SK-N-SH treated with all-trans-retinoic acid at 6 μM for 48 hours (cell line): ENCODE measurements around the gene DDX60.

Experiments
- ARNTL ChIP-seq: fragments of 450-650 bp; formaldehyde crosslinking; IDR thresholded peaks from 2 replicates; pipeline ENCODE4 v1.5.0; 2020; ENCODE audit warnings: low read depth, mild to moderate bottlenecking, moderate library complexity, borderline replicate concordance
- BACH2 ChIP-seq: fragments of 250-450 bp; sonication (Bioruptor Pico); IDR thresholded peaks from 2 replicates; pipeline ENCODE4 v1.9.0; 2021; ENCODE audit warnings: mild to moderate bottlenecking, borderline replicate concordance
- ISL1 ChIP-seq: fragments of 250-450 bp; sonication (Bioruptor Pico); IDR thresholded peaks from 2 replicates; pipeline ENCODE4 v2.1.2; 2022; ENCODE audit warnings: mild to moderate bottlenecking, moderate library complexity
- PPARA ChIP-seq: fragments of 250-450 bp; sonication (Bioruptor Pico); IDR thresholded peaks from 2 replicates; pipeline ENCODE4 v1.5.0; 2020; ENCODE audit warnings: mild to moderate bottlenecking, borderline replicate concordance
- RARB ChIP-seq: fragments of 250-450 bp; sonication (Bioruptor Pico); IDR thresholded peaks from 2 replicates; pipeline ENCODE4 v1.8.0; 2021; ENCODE audit warnings: mild to moderate bottlenecking, moderate library complexity
- SNAI2 ChIP-seq: fragments of 250-450 bp; sonication (Bioruptor Pico); IDR thresholded peaks from 2 replicates; pipeline ENCODE4 v1.5.0; 2020; ENCODE audit warnings: mild to moderate bottlenecking, moderate library complexity
- TCF4 ChIP-seq: fragments of 250-450 bp; sonication (Bioruptor Pico); IDR thresholded peaks from 2 replicates; pipeline ENCODE4 v1.8.0; 2021; ENCODE audit warnings: mild to moderate bottlenecking, moderate library complexity, borderline replicate concordance
- ZFP3 ChIP-seq: fragments of 250-450 bp; sonication (Bioruptor Pico); IDR thresholded peaks from 2 replicates; pipeline ENCODE4 v1.5.0; 2020; ENCODE audit warnings: mild to moderate bottlenecking, moderate library complexity
- ZFP30 ChIP-seq: fragments of 450-650 bp; formaldehyde crosslinking; IDR thresholded peaks from 2 replicates; pipeline ENCODE4 v1.5.0; 2022; ENCODE audit warnings: mild to moderate bottlenecking, moderate library complexity
- TF ChIP-seq, protein P1 (sequence below): fragments of 250-450 bp; sonication (Bioruptor Pico); IDR thresholded peaks from 2 replicates; pipeline ENCODE4 v1.8.0; 2020; ENCODE audit warnings: mild to moderate bottlenecking, moderate library complexity, borderline replicate concordance
- TF ChIP-seq, protein P2 (sequence below): fragments of 250-450 bp; sonication (Bioruptor Pico); IDR thresholded peaks from 2 replicates; pipeline ENCODE4 v1.5.1; 2020; ENCODE audit warnings: low read depth, mild to moderate bottlenecking, moderate library complexity
- TF ChIP-seq, protein P3 (sequence below): fragments of 250-450 bp; sonication (Bioruptor Pico); IDR thresholded peaks from 2 replicates; pipeline ENCODE4 v1.5.1; 2021; ENCODE audit warnings: mild to moderate bottlenecking, moderate library complexity

DNA sequence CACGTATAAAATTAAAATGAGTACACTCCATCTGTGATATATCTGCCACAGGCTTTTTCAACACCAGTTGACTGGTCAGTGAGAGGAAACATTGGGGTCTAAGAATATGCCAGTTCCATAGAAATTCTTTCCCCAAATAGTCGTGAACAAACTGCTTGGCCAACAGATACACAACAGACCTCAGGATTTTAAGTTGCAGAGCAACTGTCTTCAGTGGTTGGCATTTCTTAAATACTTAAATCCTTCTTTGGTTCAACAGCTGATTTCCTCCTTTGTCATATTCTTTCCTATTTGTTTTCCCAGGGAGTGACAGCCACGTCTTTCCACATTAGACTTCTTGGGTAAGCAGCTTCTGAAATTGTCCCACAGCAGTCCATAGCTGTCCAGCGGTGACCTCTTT lies 7.0 kb upstream of the DDX60 start:
- TF ChIP-seq RARB (CRISPR knock-in tag) (no peak), ARNTL (CRISPR knock-in tag) (no peak), ZFP3 (CRISPR knock-in tag) (no peak), SNAI2 (no peak), ZFP30 (CRISPR knock-in tag) (no peak), TCF4 (CRISPR knock-in tag) (no peak), BACH2 (CRISPR knock-in tag) (no peak), ISL1 (CRISPR knock-in tag) (no peak), PPARA (CRISPR knock-in tag) (no peak)
- TF ChIP-seq, protein P1, sequence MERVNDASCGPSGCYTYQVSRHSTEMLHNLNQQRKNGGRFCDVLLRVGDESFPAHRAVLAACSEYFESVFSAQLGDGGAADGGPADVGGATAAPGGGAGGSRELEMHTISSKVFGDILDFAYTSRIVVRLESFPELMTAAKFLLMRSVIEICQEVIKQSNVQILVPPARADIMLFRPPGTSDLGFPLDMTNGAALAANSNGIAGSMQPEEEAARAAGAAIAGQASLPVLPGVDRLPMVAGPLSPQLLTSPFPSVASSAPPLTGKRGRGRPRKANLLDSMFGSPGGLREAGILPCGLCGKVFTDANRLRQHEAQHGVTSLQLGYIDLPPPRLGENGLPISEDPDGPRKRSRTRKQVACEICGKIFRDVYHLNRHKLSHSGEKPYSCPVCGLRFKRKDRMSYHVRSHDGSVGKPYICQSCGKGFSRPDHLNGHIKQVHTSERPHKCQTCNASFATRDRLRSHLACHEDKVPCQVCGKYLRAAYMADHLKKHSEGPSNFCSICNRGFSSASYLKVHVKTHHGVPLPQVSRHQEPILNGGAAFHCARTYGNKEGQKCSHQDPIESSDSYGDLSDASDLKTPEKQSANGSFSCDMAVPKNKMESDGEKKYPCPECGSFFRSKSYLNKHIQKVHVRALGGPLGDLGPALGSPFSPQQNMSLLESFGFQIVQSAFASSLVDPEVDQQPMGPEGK (CRISPR knock-in tag), result no peak
- TF ChIP-seq, protein P2, sequence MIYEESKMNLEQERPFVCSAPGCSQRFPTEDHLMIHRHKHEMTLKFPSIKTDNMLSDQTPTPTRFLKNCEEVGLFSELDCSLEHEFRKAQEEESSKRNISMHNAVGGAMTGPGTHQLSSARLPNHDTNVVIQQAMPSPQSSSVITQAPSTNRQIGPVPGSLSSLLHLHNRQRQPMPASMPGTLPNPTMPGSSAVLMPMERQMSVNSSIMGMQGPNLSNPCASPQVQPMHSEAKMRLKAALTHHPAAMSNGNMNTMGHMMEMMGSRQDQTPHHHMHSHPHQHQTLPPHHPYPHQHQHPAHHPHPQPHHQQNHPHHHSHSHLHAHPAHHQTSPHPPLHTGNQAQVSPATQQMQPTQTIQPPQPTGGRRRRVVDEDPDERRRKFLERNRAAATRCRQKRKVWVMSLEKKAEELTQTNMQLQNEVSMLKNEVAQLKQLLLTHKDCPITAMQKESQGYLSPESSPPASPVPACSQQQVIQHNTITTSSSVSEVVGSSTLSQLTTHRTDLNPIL (CRISPR knock-in tag), result no peak
- TF ChIP-seq, protein P3, sequence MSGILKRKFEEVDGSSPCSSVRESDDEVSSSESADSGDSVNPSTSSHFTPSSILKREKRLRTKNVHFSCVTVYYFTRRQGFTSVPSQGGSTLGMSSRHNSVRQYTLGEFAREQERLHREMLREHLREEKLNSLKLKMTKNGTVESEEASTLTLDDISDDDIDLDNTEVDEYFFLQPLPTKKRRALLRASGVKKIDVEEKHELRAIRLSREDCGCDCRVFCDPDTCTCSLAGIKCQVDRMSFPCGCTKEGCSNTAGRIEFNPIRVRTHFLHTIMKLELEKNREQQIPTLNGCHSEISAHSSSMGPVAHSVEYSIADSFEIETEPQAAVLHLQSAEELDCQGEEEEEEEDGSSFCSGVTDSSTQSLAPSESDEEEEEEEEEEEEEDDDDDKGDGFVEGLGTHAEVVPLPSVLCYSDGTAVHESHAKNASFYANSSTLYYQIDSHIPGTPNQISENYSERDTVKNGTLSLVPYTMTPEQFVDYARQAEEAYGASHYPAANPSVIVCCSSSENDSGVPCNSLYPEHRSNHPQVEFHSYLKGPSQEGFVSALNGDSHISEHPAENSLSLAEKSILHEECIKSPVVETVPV, result no peak
